OCI-LY7 (cell line): ENCODE measurements around the gene PPP1R14C.

Experiments used
- EZH2phosphoT487 ChIP-seq: fragments of 200-600 bp; sonication (generic); IDR thresholded peaks from 2 replicates; pipeline ENCODE4 v1.6.1; 2018; ENCODE audit warnings: low read depth, borderline replicate concordance, mild to moderate bottlenecking, mixed run types, antibody characterized with exemption, low read length, moderate library complexity, mixed read lengths
- TF ChIP-seq, protein P1 (sequence below): fragments of 200-600 bp; sonication (generic); conservative IDR thresholded peaks from 2 replicates; pipeline ENCODE4 v1.5.1; 2014; ENCODE audit warnings: mild to moderate bottlenecking, antibody characterized with exemption, low read length, moderate library complexity, mixed read lengths

DNA sequence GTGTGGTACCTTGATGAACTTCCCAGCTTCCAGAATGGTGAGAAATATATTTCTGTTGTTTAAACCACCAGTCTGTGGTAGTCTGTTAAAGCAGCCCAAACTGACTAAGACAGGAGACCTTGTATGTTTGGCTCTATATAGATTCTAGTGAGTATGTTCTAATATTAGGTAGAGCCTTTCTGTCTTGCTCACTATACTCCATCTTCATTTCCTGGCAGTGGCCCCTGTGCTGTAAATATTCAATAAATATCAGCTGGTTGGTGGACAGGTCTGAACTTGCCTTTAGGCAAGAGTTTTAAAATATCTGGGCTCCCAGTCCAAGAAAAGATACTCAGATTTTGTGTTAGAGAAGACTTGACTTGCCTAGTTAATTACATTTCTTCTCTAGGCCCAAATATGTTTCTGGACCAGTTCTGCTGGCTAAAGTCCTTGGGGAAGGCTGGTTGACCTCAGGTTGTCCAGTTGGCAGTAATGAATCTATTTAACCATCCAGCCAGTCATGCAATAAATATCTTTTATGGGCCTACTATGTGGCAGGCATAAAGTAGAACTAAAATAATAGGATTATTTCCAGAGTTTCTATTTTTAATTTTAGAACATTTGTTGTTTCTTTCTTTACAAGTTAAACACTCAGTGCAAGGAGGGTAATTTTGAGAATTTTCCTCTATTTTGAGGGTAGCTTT, 22.3 kb downstream of the PPP1R14C start:
- TF ChIP-seq, protein P1, sequence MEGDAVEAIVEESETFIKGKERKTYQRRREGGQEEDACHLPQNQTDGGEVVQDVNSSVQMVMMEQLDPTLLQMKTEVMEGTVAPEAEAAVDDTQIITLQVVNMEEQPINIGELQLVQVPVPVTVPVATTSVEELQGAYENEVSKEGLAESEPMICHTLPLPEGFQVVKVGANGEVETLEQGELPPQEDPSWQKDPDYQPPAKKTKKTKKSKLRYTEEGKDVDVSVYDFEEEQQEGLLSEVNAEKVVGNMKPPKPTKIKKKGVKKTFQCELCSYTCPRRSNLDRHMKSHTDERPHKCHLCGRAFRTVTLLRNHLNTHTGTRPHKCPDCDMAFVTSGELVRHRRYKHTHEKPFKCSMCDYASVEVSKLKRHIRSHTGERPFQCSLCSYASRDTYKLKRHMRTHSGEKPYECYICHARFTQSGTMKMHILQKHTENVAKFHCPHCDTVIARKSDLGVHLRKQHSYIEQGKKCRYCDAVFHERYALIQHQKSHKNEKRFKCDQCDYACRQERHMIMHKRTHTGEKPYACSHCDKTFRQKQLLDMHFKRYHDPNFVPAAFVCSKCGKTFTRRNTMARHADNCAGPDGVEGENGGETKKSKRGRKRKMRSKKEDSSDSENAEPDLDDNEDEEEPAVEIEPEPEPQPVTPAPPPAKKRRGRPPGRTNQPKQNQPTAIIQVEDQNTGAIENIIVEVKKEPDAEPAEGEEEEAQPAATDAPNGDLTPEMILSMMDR, result no peak
- no peak for TF ChIP-seq EZH2phosphoT487
